ENCODE data around the gene ALPP.

DNA sequence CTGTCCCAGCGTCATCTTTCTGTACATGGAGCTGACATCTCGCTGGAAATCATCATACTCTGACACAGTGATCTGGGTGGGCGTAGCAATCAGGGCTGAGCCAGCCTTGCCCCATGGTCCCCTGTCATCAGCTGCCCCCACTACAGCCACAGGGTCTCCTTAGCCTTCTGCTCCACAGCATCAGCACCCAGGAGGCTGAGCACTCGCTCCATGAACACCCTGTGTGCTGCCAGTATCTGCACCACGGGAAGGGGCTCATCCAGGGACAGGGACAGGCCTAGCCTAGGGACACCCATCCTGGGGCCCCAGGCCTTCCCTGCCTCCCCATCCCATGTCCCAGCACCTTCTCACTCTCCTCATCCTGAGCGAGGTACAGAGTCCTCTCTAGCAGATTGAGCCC, 39.5 kb downstream of the ALPP start:
- TF ChIP-seq EZH2phosphoT487 (IDR thresholded peaks at IDR 0.05; ENCODE audit: borderline replicate concordance, low read length): no peak
- TF ChIP-seq, protein P1, sequence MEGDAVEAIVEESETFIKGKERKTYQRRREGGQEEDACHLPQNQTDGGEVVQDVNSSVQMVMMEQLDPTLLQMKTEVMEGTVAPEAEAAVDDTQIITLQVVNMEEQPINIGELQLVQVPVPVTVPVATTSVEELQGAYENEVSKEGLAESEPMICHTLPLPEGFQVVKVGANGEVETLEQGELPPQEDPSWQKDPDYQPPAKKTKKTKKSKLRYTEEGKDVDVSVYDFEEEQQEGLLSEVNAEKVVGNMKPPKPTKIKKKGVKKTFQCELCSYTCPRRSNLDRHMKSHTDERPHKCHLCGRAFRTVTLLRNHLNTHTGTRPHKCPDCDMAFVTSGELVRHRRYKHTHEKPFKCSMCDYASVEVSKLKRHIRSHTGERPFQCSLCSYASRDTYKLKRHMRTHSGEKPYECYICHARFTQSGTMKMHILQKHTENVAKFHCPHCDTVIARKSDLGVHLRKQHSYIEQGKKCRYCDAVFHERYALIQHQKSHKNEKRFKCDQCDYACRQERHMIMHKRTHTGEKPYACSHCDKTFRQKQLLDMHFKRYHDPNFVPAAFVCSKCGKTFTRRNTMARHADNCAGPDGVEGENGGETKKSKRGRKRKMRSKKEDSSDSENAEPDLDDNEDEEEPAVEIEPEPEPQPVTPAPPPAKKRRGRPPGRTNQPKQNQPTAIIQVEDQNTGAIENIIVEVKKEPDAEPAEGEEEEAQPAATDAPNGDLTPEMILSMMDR (IDR thresholded peaks at IDR 0.05; ENCODE audit: low read depth, low read length, poor library complexity, severe bottlenecking): no peak

All from DOHH2 (cell line).